CD4-positive, alpha-beta T cell (primary cell): ENCODE data around the gene HABP4. TPM values are rescaled to one million over a fixed set of nuclear protein-coding genes. Genes with fewer than 3 reads are reported as not detected.

Experiments
- ATAC-seq: fragments of 200-7000 bp; cut with Tn5 transposase; one replicate; pipeline ENCODE4 v1.10.0; 2022; ENCODE audit warnings: mild to moderate bottlenecking; ENCODE audit not compliant: poor library complexity
- CTCF ChIA-PET: fragments of 350-600 bp; sonication (Branson Sonifier 250); formaldehyde crosslinking; loops from one replicate; lab custom pipeline; 2021; ENCODE audit warnings: antibody characterized with exemption, inconsistent platforms; lab: Charles Lee
- POLR2A ChIA-PET: fragments of 350-600 bp; sonication (Branson Sonifier 250); formaldehyde crosslinking; loops from one replicate; lab custom pipeline; 2021; ENCODE audit warnings: antibody characterized with exemption, inconsistent platforms; lab: Charles Lee
- DNase-seq, 14 experiments: peaks; one replicate each; pipeline ENCODE4 v3.0.0-alpha.2; 2013 to 2020; ENCODE audit warnings: mixed read lengths in 2 of 14
- H3K27ac ChIP-seq, 2 donors: one replicate each; pipeline versions ENCODE4 v1.5.1 to v1.7.0; 2013; ENCODE audit warnings: low read length in 2 of 2, low read depth in 1 of 2, mild to moderate bottlenecking in 1 of 2
- H3K27me3 ChIP-seq, 2 experiments: 1 replicate in 1 of 2; 2 replicates in 1 of 2; pipeline versions ENCODE4 v1.6.1 to v1.7.0; 2013; ENCODE audit warnings: low read length in 2 of 2, control low read depth in 1 of 2, mild to moderate bottlenecking in 1 of 2, moderate library complexity in 1 of 2; ENCODE audit not compliant: insufficient read depth in 2 of 2, control insufficient read depth in 1 of 2
- H3K36me3 ChIP-seq: one replicate; pipeline ENCODE4 v1.6.1; 2013; ENCODE audit warnings: low read length, control low read depth; ENCODE audit not compliant: insufficient read depth
- H3K4me1 ChIP-seq: one replicate; pipeline ENCODE4 v1.6.1; 2013; ENCODE audit warnings: low read length, control low read depth; ENCODE audit not compliant: insufficient read depth
- H3K4me3 ChIP-seq: one replicate; pipeline ENCODE4 v1.5.1; 2013; ENCODE audit warnings: mild to moderate bottlenecking, low read length, moderate library complexity
- H3K9me3 ChIP-seq, 2 experiments: 1 replicate in 1 of 2; 2 replicates in 1 of 2; pipeline versions ENCODE4 v1.6.1 to v1.7.0; 2013; ENCODE audit warnings: low read length in 2 of 2, mild to moderate bottlenecking in 2 of 2, control low read depth in 1 of 2, moderate library complexity in 1 of 2; ENCODE audit not compliant: control insufficient read depth in 1 of 2, insufficient read depth in 1 of 2
- H3K27ac Mint-ChIP-seq: one replicate; pipeline ENCODE4 v1.8.0; 2020; ENCODE audit warnings: mixed read lengths
- H3K27me3 Mint-ChIP-seq: one replicate; pipeline ENCODE4 v1.8.0; 2021; ENCODE audit warnings: mixed read lengths
- H3K36me3 Mint-ChIP-seq: one replicate; pipeline ENCODE4 v1.8.0; 2021; ENCODE audit warnings: low read depth, mixed read lengths
- H3K4me1 Mint-ChIP-seq: one replicate; pipeline ENCODE4 v1.8.0; 2021; ENCODE audit warnings: low read depth, mixed read lengths
- H3K4me3 Mint-ChIP-seq: one replicate; pipeline ENCODE4 v1.8.0; 2020; ENCODE audit warnings: mild to moderate bottlenecking, mixed read lengths
- H3K9me3 Mint-ChIP-seq: one replicate; pipeline ENCODE4 v1.8.0; 2020; ENCODE audit warnings: mixed read lengths
- CTCF ChIP-seq: fragments of 200-600 bp; IDR thresholded peaks from one replicate; pipeline ENCODE4 v1.8.0; 2022; ENCODE audit warnings: antibody characterized with exemption, mild to moderate bottlenecking
- intact Hi-C, 2 experiments: fragments of 100-400 bp; cut with DNase I in 1 of 2; cut with micrococcal nuclease in 1 of 2; formaldehyde crosslinking; loops; one replicate each; pipeline versions ENCODE4 v1.15.1 to v1.9.0; 2023 to 2025; cut with DNase I, micrococcal nuclease
- total RNA-seq, 174 experiments: library from RNA in 2 of 174; stranded (reverse) in 2 of 174; gene quantifications; one replicate each; pipeline ENCODE4 v1.2.3 and lab custom pipeline; 2021 to 2026

The HABP4 gene
- total RNA-seq, 2 experiments from 2014 or later = 29.7 to 31.7 TPM

GRCh38 chr9:96519787-96520186 lies 69.8 kb downstream of the HABP4 start:
- H3K4me3 Mint-ChIP-seq = no peak overlapping the region

GRCh38 chr9:96522366-96522765 lies 72.4 kb downstream of the HABP4 start:
- no peak overlapping the region for H3K27ac ChIP-seq
- no peaks in the 10 kb centered on the region for H3K9me3 ChIP-seq
- no peak overlapping the region for H3K4me3 ChIP-seq
- H3K36me3 ChIP-seq = peaks cover 2% of the 10 kb centered on the region
- Mint-ChIP-seq H3K9me3 (no peaks in the 10 kb centered on the region), H3K27ac (peak overlapping the region; percentile 1), H3K27me3 (no peaks in the 10 kb centered on the region), H3K4me3 (no peak overlapping the region), H3K4me1 (peaks cover 20% of the 10 kb centered on the region), H3K36me3 (peaks cover 30% of the 10 kb centered on the region)
- ATAC-seq = peak; percentile 76
- POLR2A ChIA-PET = no interaction called here
- intact Hi-C loops = no loop called here
- CTCF ChIA-PET = interaction anchor here (0.5 kb wide), 2 partner anchors 69 to 1734 kb away, joined by 3 read pairs; no protein-coding TSS in a partner anchor
- DNase-seq = peak in 3 of 14 experiments; percentile 10 to 50 (median 35)
- H3K4me1 ChIP-seq = peaks cover 4% of the 10 kb centered on the region
- no peaks in the 10 kb centered on the region for H3K27me3 ChIP-seq
- TF ChIP-seq CTCF = no peak

More at GRCh38 chr9:96519787-96520186, 69.8 kb downstream of the HABP4 start:
- TF ChIP-seq CTCF = no peak
- Mint-ChIP-seq H3K27me3 (no peaks in the 10 kb centered on the region), H3K9me3 (no peaks in the 10 kb centered on the region), H3K36me3 (peaks cover 34% of the 10 kb centered on the region), H3K27ac (no peak overlapping the region), H3K4me1 (peaks cover 20% of the 10 kb centered on the region)
- DNase-seq (no peak), ATAC-seq (no peak)
- H3K4me3 ChIP-seq = no peak overlapping the region
- no peak overlapping the region for H3K27ac ChIP-seq
- no peaks in the 10 kb centered on the region for H3K27me3 ChIP-seq
- H3K36me3 ChIP-seq = peaks cover 2% of the 10 kb centered on the region
- H3K4me1 ChIP-seq = peaks cover 4% of the 10 kb centered on the region
- no peaks in the 10 kb centered on the region for H3K9me3 ChIP-seq
- intact Hi-C loops = no loop called here
- CTCF ChIA-PET = no interaction called here
- POLR2A ChIA-PET = no interaction called here

GRCh38 chr9:96523374-96523773 lies 73.4 kb downstream of the HABP4 start:
- H3K4me3 Mint-ChIP-seq = no peak overlapping the region

More at GRCh38 chr9:96523374-96523773, 73.4 kb downstream of the HABP4 start:
- TF ChIP-seq CTCF = no peak
- Histone ChIP-seq H3K27me3 (no peaks in the 10 kb centered on the region), H3K36me3 (peaks cover 2% of the 10 kb centered on the region), H3K4me3 (no peak overlapping the region), H3K4me1 (peaks cover 4% of the 10 kb centered on the region), H3K9me3 (no peaks in the 10 kb centered on the region), H3K27ac (no peak overlapping the region)
- CTCF ChIA-PET = no interaction called here
- no peaks in the 10 kb centered on the region for H3K27me3 Mint-ChIP-seq
- peaks cover 20% of the 10 kb centered on the region for H3K4me1 Mint-ChIP-seq
- H3K9me3 Mint-ChIP-seq = no peaks in the 10 kb centered on the region
- ATAC-seq (no peak), DNase-seq (no peak)
- peaks cover 35% of the 10 kb centered on the region for H3K36me3 Mint-ChIP-seq
- no peak overlapping the region for H3K27ac Mint-ChIP-seq
- intact Hi-C loops = no loop called here
- POLR2A ChIA-PET = no interaction called here
